D341Med (cell line): ENCODE results near the gene DSCAM.

ENCODE experiments used
- DNase-seq: peaks from one replicate; pipeline ENCODE4 v3.0.0; 2012; ENCODE audit warnings: low spot score

The DSCAM gene

GRCh38 chr21:40704141-40704540, 142.8 kb downstream of the DSCAM start:
- no peak for DNase-seq

GRCh38 chr21:40699366-40699765, 147.6 kb downstream of the DSCAM start:
- DNase-seq: no peak

GRCh38 chr21:40696246-40696645, 150.7 kb downstream of the DSCAM start:
- no peak for DNase-seq

- DNase-seq: no peak
Measured at GRCh38 chr21:40689840-40690360, 157.1 kb downstream of the DSCAM start.

DNA sequence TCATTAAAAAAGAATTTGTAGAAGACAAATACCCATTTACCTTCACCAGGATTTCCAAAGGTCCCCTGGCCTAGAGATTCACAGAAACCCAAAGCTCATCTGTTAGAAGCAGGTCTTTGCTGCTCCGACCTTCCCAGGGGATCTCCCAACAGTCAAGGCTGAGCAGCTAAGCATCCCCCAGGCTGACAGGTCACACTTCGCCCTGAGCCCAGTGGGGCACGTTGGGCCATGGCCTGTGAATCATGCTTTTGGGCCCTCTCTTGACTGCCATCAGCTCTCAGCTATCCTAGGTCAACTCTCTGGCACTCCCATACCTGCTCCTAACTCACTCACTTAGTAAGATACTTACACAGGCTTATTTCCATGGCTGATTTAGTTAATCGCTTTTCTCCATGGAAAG, 157.7 kb downstream of the DSCAM start:
- DNase-seq: no peak

GRCh38 chr21:40688106-40688864, 158.7 kb downstream of the DSCAM start:
- DNase-seq: no peak

DNA sequence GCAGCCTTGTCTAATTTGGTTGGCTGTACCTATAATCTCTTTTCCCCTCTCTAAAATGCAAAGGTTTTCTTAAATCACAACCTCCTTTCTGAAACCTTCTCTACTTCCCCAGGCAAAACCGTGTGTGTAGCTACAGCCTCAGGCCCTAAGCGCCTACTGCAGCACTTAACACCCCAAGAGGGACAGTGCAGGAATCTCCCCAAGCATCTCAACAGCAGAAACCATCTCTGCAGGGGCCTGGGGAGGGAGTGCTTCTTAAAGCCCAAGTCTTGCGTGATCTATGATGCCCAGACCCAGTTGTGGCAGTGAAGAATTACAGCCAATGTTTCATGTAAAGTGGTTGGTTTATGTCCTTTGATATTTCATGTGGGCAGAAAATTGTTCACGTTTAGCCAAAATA, 159.3 kb downstream of the DSCAM start:
- no peak for DNase-seq

DNA sequence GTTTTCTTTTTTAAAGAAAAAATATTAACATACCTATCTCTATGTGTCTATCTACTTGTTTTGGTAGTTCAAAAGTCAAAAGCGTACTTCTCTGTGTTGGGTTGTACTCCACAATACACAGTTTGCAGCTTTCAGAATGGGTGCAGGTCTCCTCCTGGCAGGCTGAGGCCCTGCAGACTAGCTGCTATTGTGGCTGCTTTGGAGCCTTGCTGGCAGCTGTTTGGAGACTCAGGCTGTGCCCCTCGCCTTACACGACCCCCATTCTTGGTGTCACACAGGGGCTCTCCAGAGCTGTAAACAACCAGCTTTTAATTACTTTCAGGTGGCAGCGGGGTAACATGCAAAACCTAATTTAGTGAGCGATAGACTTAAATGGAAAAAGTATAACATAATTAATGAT, 160.4 kb downstream of the DSCAM start:
- DNase-seq: no peak

GRCh38 chr21:40685141-40685540, 161.8 kb downstream of the DSCAM start:
- DNase-seq: no peak

DNA sequence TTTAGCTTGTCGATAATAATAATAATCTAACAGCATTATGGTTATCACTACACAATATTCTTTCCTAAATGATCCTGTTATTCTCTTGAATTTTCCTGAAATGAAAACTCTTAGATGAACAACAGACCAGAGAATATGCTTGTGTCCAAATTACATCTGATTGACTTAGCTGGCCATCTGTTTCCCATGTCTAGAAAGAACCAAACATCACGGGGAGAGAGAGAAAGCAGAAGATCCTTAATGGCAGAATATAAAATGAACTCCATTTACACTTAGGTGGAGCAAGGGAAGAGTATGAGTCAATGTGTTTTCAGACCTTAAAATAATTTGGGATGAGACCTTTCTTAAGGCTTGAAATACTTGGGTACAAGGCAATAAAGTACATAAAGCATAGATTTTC, 162.2 kb downstream of the DSCAM start:
- DNase-seq: no peak

DNA sequence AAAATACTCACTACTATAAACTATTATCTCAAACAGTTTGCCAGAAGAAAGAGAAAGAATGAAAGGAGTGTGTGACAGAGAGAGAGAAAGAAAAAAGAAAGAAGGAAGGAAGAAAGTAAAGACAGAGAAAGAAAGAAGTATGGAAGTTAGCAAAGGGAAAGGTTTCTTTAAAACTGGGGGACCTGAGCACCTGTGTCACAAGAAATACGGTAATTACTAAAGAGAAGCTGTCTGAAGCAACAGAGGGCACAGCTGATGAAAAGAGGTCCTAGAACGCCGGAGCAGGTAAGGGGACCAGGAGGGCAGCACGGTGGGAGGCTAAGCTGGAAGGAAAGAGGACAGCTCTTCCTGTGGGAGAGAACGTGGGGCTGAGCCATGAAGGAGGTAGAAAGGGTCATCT, 163.6 kb downstream of the DSCAM start:
- DNase-seq: no peak

- DNase-seq: no peak
Measured at GRCh38 chr21:40681164-40681859, 165.6 kb downstream of the DSCAM start.

- DNase-seq: no peak
Measured at GRCh38 chr21:40680311-40680710, 166.6 kb downstream of the DSCAM start.

GRCh38 chr21:40678681-40679284, 168.2 kb downstream of the DSCAM start:
- no peak for DNase-seq

DNA sequence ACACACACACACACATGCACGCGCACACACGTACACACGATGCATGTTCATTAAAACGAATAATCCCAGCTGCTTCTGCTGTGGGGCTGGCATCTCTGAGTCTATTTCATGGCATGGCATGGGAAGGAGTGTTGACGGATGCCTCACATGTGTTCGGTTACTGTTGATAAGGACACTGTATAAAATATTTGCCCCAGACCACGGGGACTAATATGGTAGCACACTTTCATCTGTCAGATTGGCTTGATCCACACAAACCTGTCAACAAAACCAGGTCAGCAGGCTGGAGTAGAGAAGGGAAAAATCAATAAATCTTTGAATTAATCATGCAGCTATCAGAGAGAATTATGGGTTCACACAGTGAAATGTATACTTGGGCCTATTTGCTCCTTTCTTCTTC, 171.9 kb downstream of the DSCAM start:
- DNase-seq: no peak

DNA sequence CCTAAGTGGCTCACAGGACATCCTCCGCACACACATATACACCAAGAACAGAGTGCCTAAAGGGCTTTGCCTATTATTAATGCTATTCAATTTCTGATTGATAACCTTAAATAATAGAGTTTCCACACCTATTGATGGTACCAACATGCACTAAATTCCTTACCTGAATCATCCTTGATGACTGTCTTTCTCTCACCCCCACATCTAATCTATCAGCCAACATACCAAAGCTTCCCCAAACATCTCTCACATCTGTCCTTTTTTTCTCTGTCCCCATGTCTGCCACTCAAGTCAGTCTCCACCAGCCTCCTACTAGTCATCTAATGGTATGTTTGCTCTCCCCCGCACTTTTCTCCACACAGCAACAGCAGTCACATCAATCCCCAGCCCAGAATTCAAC, 174.4 kb downstream of the DSCAM start:
- no peak for DNase-seq

- DNase-seq: no peak
Measured at GRCh38 chr21:40671716-40672115, 175.2 kb downstream of the DSCAM start.

GRCh38 chr21:40668555-40669275, 178.2 kb downstream of the DSCAM start:
- DNase-seq: no peak

DNA sequence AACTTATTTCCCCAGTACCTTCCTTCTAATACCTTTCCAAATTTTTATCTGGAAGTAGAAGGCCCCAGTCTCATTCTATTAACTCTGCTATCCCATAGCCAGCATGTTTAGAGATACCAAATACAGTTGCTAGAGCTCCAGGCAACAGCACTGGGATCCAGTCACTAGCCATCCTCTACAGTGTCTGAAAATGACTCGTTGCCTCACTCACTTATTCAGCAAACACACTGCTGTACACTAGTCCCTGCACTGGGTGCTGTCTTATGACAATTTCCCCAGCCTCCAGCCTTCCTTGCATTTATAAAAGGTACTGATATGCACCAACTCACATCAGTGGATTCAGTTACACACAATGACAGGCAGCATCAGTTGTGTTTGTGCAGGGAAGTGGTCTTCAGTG, 179.0 kb downstream of the DSCAM start:
- no peak for DNase-seq

- no peak for DNase-seq
Measured at GRCh38 chr21:40662889-40663288, 184.1 kb downstream of the DSCAM start.

- no peak for DNase-seq
Measured at GRCh38 chr21:40660461-40660860, 186.5 kb downstream of the DSCAM start.

GRCh38 chr21:40658311-40658710, 188.6 kb downstream of the DSCAM start:
- DNase-seq: no peak
